Measurements from ENCODE around the gene LRRC8E.

LRRC8E gene

DNA sequence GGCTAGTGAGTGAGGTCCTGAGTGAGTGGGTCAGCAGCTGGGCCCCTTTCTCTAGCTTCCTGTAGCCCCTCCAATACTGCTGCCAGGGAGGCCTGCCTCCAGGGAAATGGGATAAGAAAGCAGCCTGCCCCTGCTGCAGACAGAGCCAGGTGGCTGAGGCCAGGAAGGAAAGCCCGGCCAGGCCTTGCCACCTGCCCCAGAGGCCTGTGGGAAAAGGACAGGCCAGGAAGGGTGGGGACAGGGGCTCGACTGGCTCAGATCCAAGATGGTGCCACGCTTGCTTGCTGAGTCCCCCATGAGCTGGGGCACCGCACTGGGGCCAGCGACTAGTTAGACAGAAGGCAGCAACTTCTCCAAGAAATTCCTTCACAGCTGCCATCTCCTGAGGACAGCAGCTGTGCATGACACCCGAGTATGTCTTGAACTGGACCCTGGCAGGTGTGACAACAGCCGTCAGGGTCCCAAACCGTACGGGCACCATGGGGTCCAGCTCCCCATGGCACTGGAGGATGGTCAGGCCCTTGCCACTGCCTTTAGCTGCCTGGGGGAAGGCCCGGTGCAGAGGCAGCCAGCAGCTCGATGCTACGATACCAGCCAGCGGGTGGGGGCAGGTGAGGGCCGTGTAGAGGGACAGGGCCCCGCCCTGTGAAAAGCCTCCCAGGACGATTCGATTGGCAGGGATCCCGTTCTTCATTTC is 9.1 kb upstream of the LRRC8E start:
- DNase-seq (ENCODE audit: low read depth in 2 of 2) = no peak
- no peak overlapping the region for H3K4me3 ChIP-seq (replicated peaks in 1 of 2; ENCODE audit: low read depth in 2 of 2, low read length in 2 of 2)
- TF ChIP-seq, protein P1, sequence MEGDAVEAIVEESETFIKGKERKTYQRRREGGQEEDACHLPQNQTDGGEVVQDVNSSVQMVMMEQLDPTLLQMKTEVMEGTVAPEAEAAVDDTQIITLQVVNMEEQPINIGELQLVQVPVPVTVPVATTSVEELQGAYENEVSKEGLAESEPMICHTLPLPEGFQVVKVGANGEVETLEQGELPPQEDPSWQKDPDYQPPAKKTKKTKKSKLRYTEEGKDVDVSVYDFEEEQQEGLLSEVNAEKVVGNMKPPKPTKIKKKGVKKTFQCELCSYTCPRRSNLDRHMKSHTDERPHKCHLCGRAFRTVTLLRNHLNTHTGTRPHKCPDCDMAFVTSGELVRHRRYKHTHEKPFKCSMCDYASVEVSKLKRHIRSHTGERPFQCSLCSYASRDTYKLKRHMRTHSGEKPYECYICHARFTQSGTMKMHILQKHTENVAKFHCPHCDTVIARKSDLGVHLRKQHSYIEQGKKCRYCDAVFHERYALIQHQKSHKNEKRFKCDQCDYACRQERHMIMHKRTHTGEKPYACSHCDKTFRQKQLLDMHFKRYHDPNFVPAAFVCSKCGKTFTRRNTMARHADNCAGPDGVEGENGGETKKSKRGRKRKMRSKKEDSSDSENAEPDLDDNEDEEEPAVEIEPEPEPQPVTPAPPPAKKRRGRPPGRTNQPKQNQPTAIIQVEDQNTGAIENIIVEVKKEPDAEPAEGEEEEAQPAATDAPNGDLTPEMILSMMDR (IDR thresholded peaks at IDR 0.05; ENCODE audit: low read depth, low read length) = no peak

- TF ChIP-seq, protein P1 (IDR thresholded peaks at IDR 0.05; ENCODE audit: low read depth, low read length) = no peak
- no peak for DNase-seq (ENCODE audit: low read depth in 2 of 2)
- no peak overlapping the region for H3K4me3 ChIP-seq (replicated peaks in 1 of 2; ENCODE audit: low read depth in 2 of 2, low read length in 2 of 2)
These were observed 8.5 kb upstream of the LRRC8E start for GRCh38 chr19:7879836-7880235.

- H3K4me3 ChIP-seq (replicated peaks in 1 of 2; ENCODE audit: low read depth in 2 of 2, low read length in 2 of 2) = no peak overlapping the region
- TF ChIP-seq, protein P1 (IDR thresholded peaks at IDR 0.05; ENCODE audit: low read depth, low read length) = no peak
- DNase-seq (ENCODE audit: low read depth in 2 of 2) = no peak
These were observed 6.4 kb upstream of the LRRC8E start for GRCh38 chr19:7881910-7882309.

DNA sequence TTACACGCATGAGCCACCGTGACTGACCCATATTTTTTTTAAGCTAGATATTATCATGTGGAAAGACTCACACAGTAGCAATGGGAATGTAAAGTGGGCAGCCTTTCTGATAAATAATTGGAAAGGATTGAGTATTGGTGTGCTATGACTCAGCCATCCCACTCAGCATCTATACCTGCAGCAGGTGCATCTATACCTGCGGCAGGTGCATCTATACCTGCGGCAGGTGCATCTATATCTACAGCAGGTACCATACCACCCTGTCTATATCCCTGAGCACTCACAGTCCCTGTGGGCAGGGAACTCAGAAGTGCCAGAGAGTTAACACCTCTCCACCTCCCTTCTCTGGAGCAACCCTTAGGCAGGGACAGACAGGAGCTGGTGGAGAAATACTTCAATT is 5.2 kb upstream of the LRRC8E start:
- TF ChIP-seq, protein P1 (IDR thresholded peaks at IDR 0.05; ENCODE audit: low read depth, low read length) = no peak
- DNase-seq (ENCODE audit: low read depth in 2 of 2) = no peak
- H3K4me3 ChIP-seq (replicated peaks in 1 of 2; ENCODE audit: low read depth in 2 of 2, low read length in 2 of 2) = no peak overlapping the region

- TF ChIP-seq, protein P1 (IDR thresholded peaks at IDR 0.05; ENCODE audit: low read depth, low read length) = no peak
- H3K4me3 ChIP-seq (replicated peaks in 1 of 2; ENCODE audit: low read depth in 2 of 2, low read length in 2 of 2) = no peak overlapping the region
- DNase-seq (ENCODE audit: low read depth in 2 of 2) = peak; percentile 49 to 70
These were observed 4.3 kb upstream of the LRRC8E start for GRCh38 chr19:7883796-7884570.

GRCh38 chr19:7885818-7886217 is 2.5 kb upstream of the LRRC8E start:
- no peak for DNase-seq (ENCODE audit: low read depth in 2 of 2)
- H3K4me3 ChIP-seq (replicated peaks in 1 of 2; ENCODE audit: low read depth in 2 of 2, low read length in 2 of 2) = no peak overlapping the region
- TF ChIP-seq, protein P1 (IDR thresholded peaks at IDR 0.05; ENCODE audit: low read depth, low read length) = no peak

Data from cardiac fibroblast (primary cell).